Brain microvascular endothelial cell (primary cell): ENCODE measurements around the gene SLC22A7.

Experiments
- DNase-seq: peaks from one replicate; pipeline ENCODE4 v3.0.0-alpha.2; 2020
- H3K27ac ChIP-seq: fragments of 250-450 bp; sonication (Bioruptor Pico); 2 replicates; pipeline ENCODE4 v1.5.1; 2020; ENCODE audit warnings: mild to moderate bottlenecking, moderate library complexity
- H3K27me3 ChIP-seq: fragments of 250-450 bp; sonication (Bioruptor Pico); replicated peaks from 2 replicates; pipeline ENCODE4 v1.5.1; 2020; ENCODE audit warnings: mild to moderate bottlenecking
- H3K36me3 ChIP-seq: fragments of 250-450 bp; sonication (Bioruptor Pico); replicated peaks from 2 replicates; pipeline ENCODE4 v1.5.1; 2020; ENCODE audit warnings: mild to moderate bottlenecking
- H3K4me3 ChIP-seq: 2 replicates; pipeline ENCODE4 v1.5.1; 2011; ENCODE audit warnings: low read depth, mild to moderate bottlenecking, control low read depth, low read length, moderate library complexity
- CTCF ChIP-seq: IDR thresholded peaks from 2 replicates; pipeline ENCODE4 v1.5.1; 2011; ENCODE audit warnings: low read depth, mild to moderate bottlenecking, moderate library complexity, low read length, control low read depth, inconsistent platforms; ENCODE audit errors: missing control alignments
- in situ Hi-C: cut with HindIII; loops from 2 replicates; pipeline ENCODE4 v1.10.0; 2017; ENCODE audit warnings: low sequenced_read_pairs, low pct_ligation_motif_present

Gene SLC22A7

GRCh38 chr6:43318011-43318410 lies 20.0 kb downstream of the SLC22A7 start:
- in situ Hi-C loops, result no loop called here
- TF ChIP-seq CTCF, result no peak

GRCh38 chr6:43325876-43326275 lies 27.8 kb downstream of the SLC22A7 start:
- Histone ChIP-seq H3K4me3 (no peak overlapping the region), H3K27ac (no peak overlapping the region), H3K27me3 (no peaks in the 10 kb centered on the region), H3K36me3 (no peaks in the 10 kb centered on the region)
- DNase-seq, result no peak
- no peak for TF ChIP-seq CTCF
- in situ Hi-C loops, result no loop called here

More at GRCh38 chr6:43318011-43318410, 20.0 kb downstream of the SLC22A7 start:
- Histone ChIP-seq H3K4me3 (no peak overlapping the region), H3K27me3 (peaks cover 2% of the 10 kb centered on the region), H3K27ac (no peak overlapping the region), H3K36me3 (no peaks in the 10 kb centered on the region)
- no peak for DNase-seq

- no peak overlapping the region for H3K4me3 ChIP-seq
- no peak for TF ChIP-seq CTCF
- no peak overlapping the region for H3K27ac ChIP-seq
- in situ Hi-C loops, result no loop called here
- DNase-seq, result no peak
- H3K36me3 ChIP-seq, result no peaks in the 10 kb centered on the region
- H3K27me3 ChIP-seq, result no peaks in the 10 kb centered on the region
Measured at GRCh38 chr6:43328528-43328927, 30.5 kb downstream of the SLC22A7 start.

GRCh38 chr6:43331470-43331869 lies 33.4 kb downstream of the SLC22A7 start:
- Histone ChIP-seq H3K27me3 (no peaks in the 10 kb centered on the region), H3K4me3 (no peak overlapping the region), H3K27ac (no peak overlapping the region), H3K36me3 (no peaks in the 10 kb centered on the region)
- no peak for TF ChIP-seq CTCF
- no peak for DNase-seq
- in situ Hi-C loops, result no loop called here

- Histone ChIP-seq H3K27ac (no peak overlapping the region), H3K36me3 (no peaks in the 10 kb centered on the region), H3K27me3 (no peaks in the 10 kb centered on the region), H3K4me3 (no peak overlapping the region)
- no peak for TF ChIP-seq CTCF
- in situ Hi-C loops, result no loop called here
- DNase-seq, result no peak
Measured at GRCh38 chr6:43331891-43332290, 33.8 kb downstream of the SLC22A7 start.

- DNase-seq, result peak; percentile 43
- TF ChIP-seq CTCF, result peak; percentile 67
- peaks cover 7% of the 10 kb centered on the region for H3K36me3 ChIP-seq
- no peaks in the 10 kb centered on the region for H3K27me3 ChIP-seq
- H3K4me3 ChIP-seq, result no peak overlapping the region
- in situ Hi-C loops, result no loop called here
- no peak overlapping the region for H3K27ac ChIP-seq
Measured at GRCh38 chr6:43334466-43335095, 36.5 kb downstream of the SLC22A7 start.
